Cardiac fibroblast (primary cell): ENCODE data around the gene HELZ2.
A peak's percentile ranks its signal among the peaks of the same experiment; 100 is the strongest.

ENCODE experiments used
- DNase-seq, 2 donors: peaks; one replicate each; pipeline versions ENCODE4 v3.0.0 to v3.0.0-alpha.2; 2010; ENCODE audit warnings: low read depth in 2 of 2
- H3K4me3 ChIP-seq, 2 donors: replicated peaks in 1 of 2; 1 replicate in 1 of 2; 2 replicates in 1 of 2; pipeline ENCODE4 v1.5.1; 2011; ENCODE audit warnings: low read depth in 2 of 2, low read length in 2 of 2, mild to moderate bottlenecking in 2 of 2, moderate library complexity in 1 of 2
- TF ChIP-seq, protein P1 (sequence below): IDR thresholded peaks from one replicate; pipeline ENCODE4 v1.5.1; 2011; ENCODE audit warnings: low read depth, mild to moderate bottlenecking, low read length, inconsistent platforms

Gene HELZ2

DNA sequence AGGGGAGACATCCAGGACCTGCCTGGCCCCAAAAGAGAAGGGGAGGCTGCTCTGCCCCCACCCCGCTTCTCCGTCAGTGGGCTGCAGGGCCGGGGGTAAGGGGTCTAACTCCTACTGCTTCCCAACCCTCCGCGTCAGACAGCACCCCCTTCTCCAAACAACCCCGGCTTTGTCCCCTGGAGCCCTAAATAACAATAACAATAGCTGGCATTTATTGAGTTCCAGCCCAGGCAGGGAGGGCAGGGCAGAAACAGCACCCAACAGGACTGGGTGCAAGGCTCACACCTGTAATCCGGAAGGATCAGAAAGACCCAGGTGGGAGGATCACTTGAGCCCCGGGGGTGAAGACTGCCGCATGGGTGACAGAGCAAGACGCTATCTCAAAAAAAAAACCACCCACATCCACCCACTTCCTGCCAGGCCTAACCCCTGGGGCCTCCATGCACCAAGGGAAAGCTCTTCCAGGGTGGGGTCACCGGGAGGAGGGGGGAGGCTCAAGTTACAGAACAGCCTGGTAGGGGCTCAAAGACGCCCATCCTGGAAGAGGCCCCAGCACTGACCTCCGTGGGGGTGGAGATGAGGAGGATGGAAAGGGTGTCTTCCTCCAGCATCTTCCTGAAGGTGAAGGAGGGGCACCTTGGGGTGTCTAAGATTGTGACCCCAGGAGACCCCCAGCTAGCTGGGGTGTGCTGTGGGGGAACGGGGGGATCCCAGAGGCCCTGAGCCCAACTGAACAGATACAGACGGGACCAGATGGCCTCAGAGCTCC, 21.4 kb downstream of the HELZ2 start:
- no peak overlapping the region for H3K4me3 ChIP-seq
- DNase-seq: no peak
- TF ChIP-seq, protein P1, sequence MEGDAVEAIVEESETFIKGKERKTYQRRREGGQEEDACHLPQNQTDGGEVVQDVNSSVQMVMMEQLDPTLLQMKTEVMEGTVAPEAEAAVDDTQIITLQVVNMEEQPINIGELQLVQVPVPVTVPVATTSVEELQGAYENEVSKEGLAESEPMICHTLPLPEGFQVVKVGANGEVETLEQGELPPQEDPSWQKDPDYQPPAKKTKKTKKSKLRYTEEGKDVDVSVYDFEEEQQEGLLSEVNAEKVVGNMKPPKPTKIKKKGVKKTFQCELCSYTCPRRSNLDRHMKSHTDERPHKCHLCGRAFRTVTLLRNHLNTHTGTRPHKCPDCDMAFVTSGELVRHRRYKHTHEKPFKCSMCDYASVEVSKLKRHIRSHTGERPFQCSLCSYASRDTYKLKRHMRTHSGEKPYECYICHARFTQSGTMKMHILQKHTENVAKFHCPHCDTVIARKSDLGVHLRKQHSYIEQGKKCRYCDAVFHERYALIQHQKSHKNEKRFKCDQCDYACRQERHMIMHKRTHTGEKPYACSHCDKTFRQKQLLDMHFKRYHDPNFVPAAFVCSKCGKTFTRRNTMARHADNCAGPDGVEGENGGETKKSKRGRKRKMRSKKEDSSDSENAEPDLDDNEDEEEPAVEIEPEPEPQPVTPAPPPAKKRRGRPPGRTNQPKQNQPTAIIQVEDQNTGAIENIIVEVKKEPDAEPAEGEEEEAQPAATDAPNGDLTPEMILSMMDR: no peak

GRCh38 chr20:63551068-63551467, 23.0 kb downstream of the HELZ2 start:
- peak; percentile 35 to 46 for DNase-seq
- TF ChIP-seq, protein P1: no peak
- no peak overlapping the region for H3K4me3 ChIP-seq

DNA sequence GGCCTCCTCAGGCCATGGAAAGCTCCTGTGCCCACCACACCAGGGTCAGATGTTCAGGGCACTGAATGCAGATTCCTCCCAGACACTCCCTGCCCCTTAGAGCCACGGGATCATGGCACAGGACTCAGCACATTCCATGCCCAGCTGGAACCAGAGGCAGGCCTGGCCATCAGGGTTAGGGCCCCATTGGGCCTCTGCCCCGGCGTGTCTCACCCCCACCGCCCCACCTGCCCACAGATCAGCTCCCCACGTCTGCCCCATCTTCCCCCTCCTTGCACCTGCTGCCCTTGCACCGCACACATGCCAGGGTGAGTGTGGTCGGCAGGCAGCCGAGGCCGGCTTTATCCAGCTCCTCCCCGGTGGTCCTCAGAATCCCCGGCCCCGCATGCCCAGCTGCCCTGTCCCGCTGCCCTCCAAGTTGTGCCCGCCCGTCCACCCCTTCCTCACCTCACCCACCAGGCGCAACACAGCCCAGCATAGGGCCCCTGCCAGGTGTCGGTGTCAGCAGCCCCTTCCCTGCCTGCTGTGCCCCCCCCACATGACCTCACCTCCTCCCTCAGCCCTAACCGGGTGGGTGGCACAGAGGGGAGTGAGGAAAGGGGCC, 24.3 kb downstream of the HELZ2 start:
- DNase-seq: no peak
- TF ChIP-seq, protein P1: no peak
- H3K4me3 ChIP-seq: no peak overlapping the region

DNA sequence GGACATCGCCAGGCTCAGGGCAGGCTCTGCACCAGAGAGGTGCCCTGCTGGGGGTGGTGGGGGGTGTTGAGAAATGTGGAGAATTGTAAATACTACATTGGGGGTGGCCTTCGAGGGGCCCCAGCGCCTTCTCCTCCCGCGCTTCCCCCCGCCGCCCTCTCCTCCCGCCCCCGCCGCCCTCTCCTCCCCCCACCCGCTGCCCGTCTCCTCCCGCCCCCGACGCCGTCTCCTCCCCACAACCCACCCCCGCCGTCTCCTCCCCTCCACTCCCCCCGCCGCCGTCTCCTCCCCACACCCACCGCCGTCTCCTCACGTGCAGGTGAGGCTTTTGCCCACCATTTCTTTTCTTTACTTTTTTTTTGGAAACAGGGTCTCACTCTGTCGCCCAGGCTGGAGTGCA, 25.0 kb downstream of the HELZ2 start:
- TF ChIP-seq, protein P1: no peak
- no peak for DNase-seq
- H3K4me3 ChIP-seq: no peak overlapping the region

DNA sequence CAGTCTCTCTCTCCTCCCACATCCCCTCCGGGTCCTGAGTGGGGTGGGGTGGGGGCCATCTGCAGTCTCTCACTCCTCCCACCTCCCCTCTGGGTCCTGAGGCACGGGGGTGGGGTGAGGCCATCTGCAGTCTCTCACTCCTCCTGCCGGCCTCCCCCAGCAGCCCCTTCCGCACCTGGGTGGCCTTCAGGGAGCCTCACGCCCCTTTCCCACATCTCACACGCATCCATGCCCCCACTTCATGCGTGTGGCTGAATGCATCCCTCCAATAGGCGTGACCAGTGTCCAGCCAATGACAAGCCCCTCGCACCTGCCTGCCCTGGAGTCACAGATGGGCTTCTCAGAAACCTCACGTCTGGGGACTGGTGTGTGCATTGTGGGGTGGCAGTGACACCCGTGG, 25.5 kb downstream of the HELZ2 start:
- no peak for DNase-seq
- TF ChIP-seq, protein P1: no peak
- H3K4me3 ChIP-seq: no peak overlapping the region

GRCh38 chr20:63547725-63548480, 26.1 kb downstream of the HELZ2 start, which contains the start of gene SRMS:
SRMS (minus strand) TSS chr20:63547749; CDS start chr20:63547463, 286 bp downstream.
- TF ChIP-seq, protein P1: no peak
- no peak within 1 kb of the TSS for H3K4me3 ChIP-seq
- DNase-seq: no peak
